GM19468 (cell line): Measurements from ENCODE around the gene PDE6D.

ENCODE experiments used
- ATAC-seq: cut with Tn5 transposase; IDR thresholded peaks from one replicate; pipeline ENCODE4 v1.9.1; 2021; ENCODE audit warnings: mild to moderate bottlenecking, moderate library complexity, moderate number of reproducible peaks; ENCODE audit not compliant: unreplicated experiment; ENCODE audit errors: extremely low read depth

PDE6D gene

DNA sequence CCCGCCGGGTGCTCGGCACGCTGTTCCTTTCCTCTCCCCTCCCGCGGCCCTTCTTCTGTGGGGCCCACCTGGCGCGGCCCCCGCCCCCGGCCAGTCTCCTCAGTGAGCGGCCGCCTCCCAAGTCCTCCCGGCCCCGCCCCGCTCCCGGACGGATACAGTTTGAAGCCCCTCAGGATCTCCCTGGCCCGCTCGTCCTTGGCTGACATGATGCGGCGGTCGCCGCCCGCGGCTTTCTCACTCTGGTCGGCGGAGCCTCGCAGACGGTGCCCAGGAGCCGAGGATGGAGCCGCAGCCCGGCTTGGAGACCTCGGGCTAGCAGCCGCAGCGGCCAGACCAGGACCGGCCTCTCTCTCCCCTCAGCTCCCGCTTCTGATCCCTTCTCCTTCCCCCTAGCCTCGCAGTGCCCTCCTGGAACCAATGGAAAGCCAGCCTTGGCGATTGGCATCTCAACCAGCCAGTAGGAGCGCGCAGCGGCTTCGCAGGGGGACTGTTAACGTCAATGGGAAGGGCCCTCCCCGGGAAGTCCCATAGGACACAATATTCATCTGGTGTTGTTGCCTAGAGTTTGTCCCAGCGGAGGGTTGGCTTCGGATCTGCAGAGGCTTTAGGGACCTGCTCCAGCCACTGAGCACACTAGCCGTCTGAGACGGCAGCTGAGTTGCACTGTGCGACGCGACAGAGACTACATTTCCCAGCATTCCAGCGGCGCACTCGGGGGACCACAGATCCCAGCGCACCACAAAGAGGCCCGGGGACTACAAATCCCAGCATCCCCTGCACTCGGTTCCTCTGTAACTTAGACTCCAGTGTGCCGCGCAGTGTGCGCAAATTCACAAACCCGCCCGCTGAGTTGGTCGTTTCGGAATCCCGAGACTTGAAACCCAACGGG lies at the start of gene PDE6D:
PDE6D (minus strand) TSS at position 374 of the 889 bp plus-strand sequence; CDS start at position 206, 168 bp downstream.
- peak; percentile 87 for ATAC-seq

DNA sequence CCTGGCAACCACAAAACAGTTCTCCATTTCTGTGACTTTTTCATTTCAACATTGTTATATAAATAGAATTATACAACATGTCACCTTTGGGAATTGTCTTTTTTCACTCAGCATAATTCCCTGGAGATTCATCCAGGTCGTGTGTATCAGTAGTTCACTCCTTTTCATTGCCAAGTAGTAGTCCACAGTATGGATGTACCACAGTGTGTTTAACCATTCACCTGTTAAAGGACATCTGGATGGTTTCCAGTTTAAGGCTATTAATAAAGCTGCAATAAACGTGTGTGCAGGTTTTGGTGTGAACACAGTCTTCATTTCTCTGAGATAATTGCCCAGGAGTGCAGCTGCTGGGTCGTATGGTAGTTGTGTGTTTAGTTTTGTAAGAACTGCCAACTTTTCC lies 40.8 kb upstream of the PDE6D start:
- no peak for ATAC-seq

DNA sequence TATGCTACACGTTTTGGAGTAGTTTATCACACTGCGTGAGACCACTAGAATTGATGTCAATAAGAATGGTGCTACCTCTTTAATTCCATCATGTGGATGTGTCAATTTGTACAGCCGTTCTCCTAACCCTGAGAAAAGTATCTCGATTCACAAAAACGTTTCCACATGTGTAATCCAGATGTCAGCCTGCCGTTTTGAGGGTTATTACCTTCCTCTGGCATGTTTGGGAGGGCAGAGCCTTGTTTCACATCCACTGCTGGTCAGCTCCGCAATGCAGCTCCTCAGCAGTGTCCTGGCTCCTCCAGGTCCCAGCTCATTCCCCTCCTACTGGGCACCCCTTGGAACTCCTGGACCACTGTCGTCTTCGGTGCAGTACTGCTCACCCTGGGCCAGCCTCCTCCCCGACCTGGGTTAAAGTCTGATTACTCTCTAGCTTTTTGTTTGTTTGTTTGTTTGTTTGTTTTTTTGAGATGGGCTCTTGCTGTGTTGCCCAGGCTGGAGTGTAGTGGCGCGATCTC lies 39.8 kb upstream of the PDE6D start:
- no peak for ATAC-seq

DNA sequence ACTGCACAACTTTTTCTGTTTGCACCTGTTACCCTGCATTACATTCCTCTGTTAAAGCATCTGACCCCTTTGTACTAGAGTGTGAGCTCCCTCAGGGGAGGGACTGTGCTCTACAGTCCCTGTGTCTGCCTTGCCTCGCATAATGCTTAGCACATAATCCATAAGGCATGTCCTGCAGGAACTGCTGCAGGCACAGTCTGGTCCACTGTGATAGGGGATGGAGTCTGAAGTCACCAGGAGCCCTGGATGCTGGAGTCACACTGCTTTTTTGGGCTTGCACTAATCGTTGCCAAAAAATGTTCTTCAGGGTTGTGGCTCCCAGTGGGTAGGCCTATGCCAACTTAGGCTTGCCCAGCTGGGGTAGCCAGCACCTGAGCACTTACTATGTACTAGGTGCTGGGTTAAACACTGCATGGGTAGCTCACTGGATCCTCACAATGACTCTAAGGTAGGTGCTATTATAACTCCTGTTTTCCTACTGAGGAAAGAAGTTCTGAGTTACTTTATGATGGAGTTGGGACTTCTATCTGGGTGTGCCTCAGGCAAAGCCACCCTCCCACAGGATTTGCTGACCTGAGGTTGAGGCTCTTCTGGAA lies 38.5 kb upstream of the PDE6D start:
- ATAC-seq: no peak

DNA sequence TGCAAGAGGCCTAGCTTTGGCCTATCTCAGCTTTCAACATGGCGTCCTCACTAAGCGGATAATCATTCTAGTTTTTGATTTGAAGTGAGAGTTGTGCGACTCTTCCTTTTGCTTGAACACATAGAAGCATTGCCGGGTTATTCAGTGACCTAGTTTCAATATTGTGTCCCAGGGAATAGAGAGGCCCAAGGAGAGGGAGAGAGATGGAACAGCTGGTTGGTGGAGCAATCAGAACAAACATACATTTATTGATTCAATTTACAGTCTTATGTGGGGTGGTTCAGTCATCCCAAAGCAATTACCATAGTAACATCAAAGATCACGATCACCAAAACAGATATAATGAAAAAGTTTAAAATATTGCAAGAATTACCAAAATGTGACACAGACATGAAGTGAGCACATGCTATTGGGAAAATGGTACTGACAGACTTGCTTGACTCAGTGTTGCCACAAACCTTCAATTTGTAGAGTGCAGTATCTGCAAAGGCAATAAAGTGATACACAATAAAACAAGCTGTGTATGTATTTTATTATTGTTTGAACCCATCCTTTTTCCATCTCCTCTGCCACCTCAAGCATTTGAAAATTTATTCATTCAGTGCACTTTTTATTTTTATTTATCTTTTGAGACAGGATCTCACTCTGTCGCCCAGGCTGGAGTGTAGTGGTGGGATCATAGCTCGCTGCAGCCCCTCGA lies 35.4 kb upstream of the PDE6D start:
- ATAC-seq: no peak

DNA sequence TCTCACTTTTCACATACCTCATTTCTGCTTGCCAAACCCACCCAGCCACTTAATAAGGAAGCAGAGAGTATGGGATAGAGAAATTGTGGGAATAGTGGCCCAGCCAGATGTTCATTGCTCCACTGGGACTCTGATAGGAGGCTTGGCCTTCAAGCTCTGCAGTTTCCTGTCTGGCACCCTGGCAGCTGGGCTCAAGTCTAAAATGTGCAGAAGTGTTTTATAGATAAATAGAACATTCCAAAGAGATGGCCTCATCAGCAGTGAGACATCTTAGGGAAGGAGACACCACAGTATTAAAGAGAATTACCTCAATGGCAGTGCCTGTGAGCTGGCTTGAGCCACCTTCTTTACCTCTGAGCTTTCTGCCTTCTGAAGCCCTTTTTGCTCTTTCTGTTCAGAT lies 29.8 kb upstream of the PDE6D start:
- no peak for ATAC-seq

DNA sequence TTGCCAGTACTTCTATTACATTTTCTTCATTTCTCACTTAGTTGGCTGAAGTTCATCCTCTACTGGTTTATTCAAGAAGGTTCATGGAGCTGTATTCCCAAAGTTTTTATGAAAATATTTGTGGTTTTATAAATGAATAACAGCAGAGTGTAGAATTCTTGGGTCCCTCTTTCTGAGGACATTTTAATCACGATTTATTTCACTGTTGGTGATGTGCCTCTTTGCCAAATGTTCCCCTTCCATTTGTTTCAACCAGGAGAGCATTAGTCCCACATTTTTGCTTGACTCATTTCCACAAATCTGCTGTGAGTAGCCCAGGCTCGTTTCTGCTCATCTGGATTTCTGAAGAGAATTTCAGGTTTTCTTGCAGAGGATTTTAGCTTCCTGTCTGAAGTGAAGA lies 25.9 kb upstream of the PDE6D start:
- no peak for ATAC-seq

DNA sequence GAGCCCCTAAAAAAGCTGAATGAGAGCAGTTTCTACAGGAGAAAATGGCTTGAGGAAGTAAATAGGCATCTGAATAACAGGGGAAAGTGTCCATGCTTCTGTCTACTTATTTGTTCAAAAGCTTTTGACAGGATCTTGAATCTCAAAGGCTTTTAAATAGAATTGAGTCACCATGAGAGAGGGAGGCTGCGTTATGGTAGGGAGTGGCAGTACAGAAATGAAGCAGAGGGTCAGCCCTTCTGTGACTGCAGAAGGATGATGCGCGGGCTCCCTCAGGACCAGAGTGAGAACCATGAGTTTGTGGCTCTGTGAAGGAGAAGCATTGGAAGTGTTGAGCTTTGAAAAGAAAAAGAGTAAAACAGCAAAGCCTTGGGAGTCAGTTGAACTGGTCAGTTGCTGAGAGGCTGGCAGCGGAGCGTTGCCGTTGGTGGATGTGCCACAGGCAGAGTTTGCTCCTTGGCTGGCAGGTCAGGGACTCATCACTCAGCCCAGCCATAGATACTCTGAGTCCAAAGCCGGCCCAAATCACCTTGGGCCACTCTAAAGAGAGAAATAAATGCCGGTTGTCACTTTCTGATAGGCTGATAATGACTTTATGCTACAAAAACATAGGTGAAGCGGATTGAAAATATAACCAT lies 22.5 kb upstream of the PDE6D start:
- no peak for ATAC-seq

DNA sequence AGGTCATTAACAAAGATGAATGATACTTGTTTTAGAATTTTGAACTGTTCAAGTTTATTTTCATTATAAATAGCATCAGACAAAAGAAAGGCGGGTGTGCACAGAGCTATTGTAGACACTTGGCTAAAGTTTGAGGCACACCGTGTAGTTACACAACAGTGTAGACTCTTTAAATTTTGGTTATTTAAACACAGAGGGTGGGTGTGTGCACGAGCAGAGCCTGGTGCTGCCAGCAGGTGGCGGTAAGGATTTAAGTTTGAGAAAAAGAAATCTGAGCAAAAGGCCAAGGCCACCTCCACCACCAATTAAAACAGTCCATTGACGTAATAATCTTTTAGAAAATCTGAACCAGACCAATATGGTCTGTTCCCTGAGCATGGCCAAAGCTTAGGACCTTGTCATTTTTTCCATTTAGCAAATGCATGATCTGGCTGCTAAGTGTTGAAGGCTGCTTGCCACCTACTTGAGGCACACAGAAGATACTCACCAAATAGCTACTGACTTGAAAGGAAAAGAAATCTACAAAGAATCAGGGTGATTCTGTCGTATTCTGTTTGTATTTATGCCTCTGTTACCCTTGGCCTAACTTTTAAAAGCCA lies 19.5 kb upstream of the PDE6D start:
- no peak for ATAC-seq

DNA sequence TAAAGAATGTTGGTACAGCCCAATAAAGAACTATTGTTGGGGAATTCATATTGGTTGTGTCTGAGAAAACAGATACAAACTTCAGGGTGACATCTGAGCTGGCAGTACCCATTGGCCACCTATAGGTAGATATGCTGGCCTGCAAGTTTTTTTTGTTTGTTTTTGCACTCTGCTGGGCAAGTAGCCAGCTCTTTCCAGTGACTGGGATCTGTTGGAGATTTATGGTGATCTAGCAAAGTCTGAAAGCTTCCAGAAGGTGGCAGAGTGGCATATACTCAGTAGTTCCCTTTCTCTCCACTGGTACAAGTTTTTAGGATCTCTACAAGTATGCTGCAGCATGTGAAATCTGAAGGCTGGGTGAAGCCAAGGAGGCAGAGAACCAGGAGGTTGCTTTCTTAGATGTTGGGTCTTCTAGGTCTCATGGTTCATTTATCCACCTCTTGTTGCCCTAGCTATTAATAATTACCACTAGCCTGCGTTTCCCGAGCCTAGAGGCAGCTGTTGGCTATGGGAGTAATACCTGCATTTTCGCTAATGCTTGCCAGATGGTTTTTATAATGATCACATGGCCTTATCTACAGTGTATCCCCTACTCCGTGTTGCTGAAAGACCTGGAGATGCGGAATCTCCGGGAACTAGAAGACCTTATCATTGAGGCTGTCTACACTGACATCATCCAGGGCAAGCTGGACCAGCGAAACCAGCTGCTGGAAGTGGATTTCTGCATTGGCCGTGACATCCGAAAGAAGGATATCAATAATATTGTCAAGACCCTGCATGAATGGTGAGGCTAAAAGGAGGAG lies 14.6 kb upstream of the PDE6D start:
- no peak for ATAC-seq

DNA sequence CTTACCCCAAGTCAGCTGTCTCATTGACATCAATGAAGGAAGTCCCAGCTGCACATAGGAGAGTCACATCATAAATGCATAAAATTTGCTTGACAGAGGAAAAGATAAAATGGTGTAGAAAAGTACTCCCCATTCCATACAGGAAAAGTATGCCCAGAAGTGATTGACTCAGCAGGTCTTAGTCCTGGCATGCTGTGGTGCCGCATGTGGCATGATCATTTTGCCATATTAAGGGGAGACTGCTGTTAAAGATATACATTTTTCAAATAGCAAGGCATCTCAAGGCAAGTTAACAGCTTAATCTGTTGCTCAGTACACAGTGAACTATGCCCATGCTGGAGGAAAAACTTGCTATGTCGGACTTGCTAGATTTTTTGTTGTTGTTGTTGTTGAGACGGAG lies 13.3 kb upstream of the PDE6D start:
- ATAC-seq: no peak

DNA sequence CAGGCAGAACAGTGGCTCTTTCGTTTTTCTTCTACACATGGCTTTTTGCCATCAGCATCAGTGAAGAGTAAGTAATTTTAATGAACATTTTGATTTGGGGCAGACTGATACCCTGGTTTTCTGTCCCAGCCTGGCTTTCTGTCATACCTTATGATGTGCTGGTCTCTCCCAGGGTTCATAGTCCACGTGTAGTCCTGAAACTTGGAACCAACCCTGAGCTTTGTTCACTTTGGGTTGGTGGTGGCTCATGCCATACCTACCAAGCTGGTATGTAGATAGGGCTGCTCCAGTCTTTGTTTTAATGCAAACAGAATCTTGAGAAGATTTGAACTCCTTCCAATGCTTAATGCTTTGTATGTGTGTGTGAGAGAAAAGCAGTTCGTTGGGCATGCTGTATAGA lies 10.0 kb upstream of the PDE6D start:
- no peak for ATAC-seq

DNA sequence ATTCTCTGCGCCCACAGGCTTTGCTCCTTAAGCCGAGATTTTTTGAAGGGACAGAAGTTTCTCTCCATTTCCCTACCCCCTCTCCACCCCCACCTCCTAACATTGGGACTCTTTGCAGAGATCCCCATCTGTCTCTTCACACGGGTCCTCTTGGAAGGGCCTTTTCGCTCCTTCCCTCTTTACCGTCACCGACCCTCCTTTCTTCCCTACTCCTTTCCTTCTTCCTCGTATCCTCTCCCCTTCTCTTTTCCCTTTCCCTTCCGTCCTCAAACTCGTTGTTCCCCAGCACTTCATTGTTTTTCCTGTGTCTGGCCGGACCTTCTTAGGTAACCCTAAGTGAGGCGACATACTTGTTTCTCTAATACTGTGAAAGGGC lies 5.8 kb upstream of the PDE6D start:
- no peak for ATAC-seq

DNA sequence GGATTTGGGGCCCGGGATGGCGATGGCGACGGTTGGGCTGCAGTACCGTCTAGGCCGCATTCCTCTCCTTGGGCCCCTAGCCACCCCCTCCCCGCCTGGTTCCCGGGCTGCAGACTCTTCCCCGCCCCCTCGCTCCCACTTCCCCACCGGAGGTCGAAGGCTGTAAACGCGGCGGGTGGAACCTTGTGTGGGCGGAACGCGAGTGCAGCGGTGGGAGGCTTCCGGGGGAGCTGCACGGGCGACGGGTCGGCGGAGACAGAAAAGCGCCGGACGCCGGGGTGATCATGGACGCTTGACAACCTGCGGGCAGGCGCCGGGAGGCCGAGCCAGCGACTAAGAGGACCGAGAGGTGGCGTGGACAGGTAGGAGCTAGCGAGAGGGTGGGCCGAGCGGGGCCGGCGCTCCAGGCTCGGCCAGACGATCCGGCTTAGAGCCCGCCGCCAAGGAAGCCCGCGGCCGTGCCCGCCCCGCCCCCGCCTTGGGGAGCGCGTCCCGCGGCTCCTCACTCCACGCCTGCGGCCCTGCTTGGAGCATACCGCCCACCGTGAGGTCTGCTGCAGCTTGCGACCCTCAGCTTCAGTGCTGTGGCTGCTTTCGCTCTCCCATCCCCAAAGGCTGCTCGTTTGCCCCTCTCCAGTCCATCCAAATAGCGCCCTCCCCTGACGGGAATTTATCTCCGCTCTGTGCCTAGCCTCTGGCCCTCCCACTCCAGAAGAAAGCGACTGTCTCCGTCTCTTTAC lies 5.3 kb upstream of the PDE6D start, which contains the start of gene COPS7B:
COPS7B (plus strand) TSS at position 269 of the 740 bp plus-strand sequence. CDS start 2,126 bp downstream, outside the sequence.
- peak; percentile 22 for ATAC-seq

DNA sequence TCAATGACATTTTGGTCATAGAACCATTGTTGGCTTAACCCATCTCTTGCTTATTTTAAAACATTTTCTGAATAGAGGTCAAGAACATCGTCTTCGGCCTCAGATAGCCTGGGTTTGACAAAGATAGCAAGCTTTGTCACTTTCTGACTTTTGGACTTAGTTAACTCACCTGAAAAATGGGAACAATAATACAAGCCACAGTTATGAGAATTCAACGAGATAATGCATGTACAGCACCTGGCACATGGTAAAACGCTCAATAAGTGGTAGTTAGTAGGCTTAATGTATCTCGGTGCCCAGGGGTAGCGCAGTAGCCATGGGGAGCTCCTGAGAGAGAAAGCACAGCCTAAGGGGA lies 4.7 kb upstream of the PDE6D start:
- ATAC-seq: no peak

DNA sequence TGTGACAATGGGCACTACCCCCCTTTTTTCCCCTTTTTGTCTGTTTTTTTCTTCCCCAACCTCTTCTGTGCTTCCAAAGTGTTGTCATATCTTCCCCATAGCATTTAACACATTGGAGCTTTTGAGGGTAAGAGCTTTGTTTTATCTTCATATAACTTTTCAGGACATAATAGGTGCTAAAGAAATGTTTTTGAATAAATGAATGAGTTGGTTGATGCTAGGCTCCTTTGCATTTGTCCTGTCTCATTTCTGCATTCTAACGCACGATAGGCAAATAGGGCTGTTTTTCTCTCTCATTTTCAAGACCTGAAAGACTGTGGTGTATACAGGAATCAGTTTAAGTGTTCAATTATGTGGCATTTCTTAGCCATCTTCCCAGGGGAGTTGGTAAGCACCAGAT lies 4.3 kb upstream of the PDE6D start:
- no peak for ATAC-seq

DNA sequence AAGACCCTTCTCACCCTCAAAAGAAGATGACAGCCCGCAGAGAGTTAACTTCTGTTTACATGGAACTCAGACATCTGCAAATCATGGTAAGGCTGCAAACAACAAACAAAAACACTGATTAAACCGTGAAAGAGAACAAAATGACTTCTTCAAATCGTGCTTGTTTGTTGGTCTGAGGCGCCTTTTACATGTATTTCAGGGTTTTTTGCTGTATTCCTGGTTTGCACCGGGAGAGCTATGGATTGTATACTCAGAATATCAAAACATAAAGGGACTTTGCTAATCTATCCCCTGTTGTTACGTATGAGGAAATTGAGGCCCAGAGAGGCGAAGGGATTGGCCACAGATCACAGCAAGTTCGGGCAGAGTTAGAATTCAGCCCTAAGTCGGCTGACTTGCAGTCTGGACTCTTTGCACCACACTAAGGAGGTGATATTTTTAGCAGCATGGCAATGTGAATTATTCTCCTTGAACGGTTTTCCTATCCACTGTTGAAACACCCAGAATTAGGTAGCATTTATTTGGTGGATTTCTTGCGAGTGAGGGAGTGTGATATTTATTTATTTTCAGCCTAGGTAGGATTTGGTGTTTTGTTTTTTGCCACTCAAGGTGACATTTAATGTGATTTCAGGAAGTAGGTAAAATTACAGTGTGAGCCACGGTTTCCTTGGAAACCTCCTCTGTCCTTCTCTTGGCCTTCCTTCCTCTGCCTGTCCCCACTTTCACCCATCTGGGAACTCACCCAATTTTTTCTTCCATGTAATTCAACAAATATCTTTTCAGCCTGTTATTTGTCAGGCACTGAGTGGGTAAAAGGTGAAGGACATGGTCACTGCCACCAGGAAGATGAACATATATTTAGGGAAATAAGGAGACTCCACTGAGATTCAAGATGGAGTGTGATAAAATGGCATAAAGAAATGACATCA lies 980 bp upstream of the PDE6D start:
- ATAC-seq: no peak
